Endothelial cell of umbilical vein (primary cell): ENCODE data around the gene BSG. TPM values are rescaled to one million over a fixed set of nuclear protein-coding genes. Genes with fewer than 3 reads are reported as not detected.

Source experiments
- BruUV-seq: library from RNA; stranded (reverse); fragments of 400-500 nt; replicated peaks from 2 replicates; lab custom pipeline; 2021; lab: Mats Ljungman, UMichigan
- CTCF ChIA-PET: fragments of 300-600, 350-600 bp; sonication (Branson Sonifier 250); formaldehyde crosslinking; loops from one replicate; lab custom pipeline; 2021; ENCODE audit warnings: antibody characterized with exemption, inconsistent platforms; lab: Charles Lee
- POLR2A ChIA-PET: fragments of 300-600, 350-600 bp; sonication (Branson Sonifier 250); formaldehyde crosslinking; loops from one replicate; lab custom pipeline; 2021; ENCODE audit warnings: antibody characterized with exemption, inconsistent platforms; lab: Charles Lee
- DNase-seq: peaks from one replicate; pipeline ENCODE4 v3.0.0-alpha.2; 2011; ENCODE audit warnings: low read depth, low spot score
- FAIRE-seq: peaks from 2 replicates; lab custom pipeline; 2011; peaks lifted over from hg19 to GRCh38; lab: Jason Lieb, UNC
- H2AFZ ChIP-seq: 2 replicates; pipeline ENCODE4 v1.6.0; 2012; ENCODE audit warnings: low read depth, low read length, control low read depth, inconsistent platforms
- H3K27ac ChIP-seq: 2 replicates; pipeline ENCODE4 v1.5.1; 2011; ENCODE audit warnings: low read depth, mild to moderate bottlenecking, control low read depth, low read length, moderate library complexity; ENCODE audit not compliant: insufficient read depth
- H3K27me3 ChIP-seq, 2 experiments: 2 replicates each; pipeline versions ENCODE4 v1.6.0 to v1.6.1; 2011; ENCODE audit warnings: low read length in 2 of 2, mixed read lengths in 1 of 2; ENCODE audit not compliant: control insufficient read depth in 2 of 2, insufficient read depth in 2 of 2
- H3K36me3 ChIP-seq, 2 experiments: 2 replicates in 1 of 2; 3 replicates in 1 of 2; pipeline ENCODE4 v1.5.1; 2011; ENCODE audit warnings: low read length in 2 of 2, mild to moderate bottlenecking in 1 of 2, moderate library complexity in 1 of 2; ENCODE audit not compliant: control insufficient read depth in 2 of 2, insufficient read depth in 2 of 2; ENCODE audit errors: extremely low read depth in 1 of 2
- H3K4me1 ChIP-seq: 3 replicates; pipeline ENCODE4 v1.5.1; 2011; ENCODE audit warnings: mild to moderate bottlenecking, low read length; ENCODE audit not compliant: control insufficient read depth, insufficient read depth; ENCODE audit errors: extremely low read depth
- H3K4me2 ChIP-seq: 2 replicates; pipeline ENCODE4 v1.6.1; 2011; ENCODE audit warnings: low read length, control low read depth, mixed read lengths; ENCODE audit not compliant: insufficient read depth
- H3K4me3 ChIP-seq, 3 experiments: fragments of 200-600 bp in 1 of 3; sonication (generic), shearing (Covaris generic) in 1 of 3; replicated peaks in 1 of 3; 2 replicates each; pipeline ENCODE4 v1.5.1; 2011 to 2016; ENCODE audit warnings: control low read depth in 3 of 3, low read length in 3 of 3, mild to moderate bottlenecking in 2 of 3, inconsistent platforms in 1 of 3, low read depth in 1 of 3, moderate library complexity in 1 of 3; ENCODE audit not compliant: insufficient read depth in 1 of 3
- H3K79me2 ChIP-seq: 2 replicates; pipeline ENCODE4 v1.6.0; 2012; ENCODE audit warnings: low read length, inconsistent platforms; ENCODE audit not compliant: control insufficient read depth, insufficient read depth
- H3K9ac ChIP-seq: replicated peaks from 2 replicates; pipeline ENCODE3; 2011; ENCODE audit warnings: low read length, control low read depth; ENCODE audit not compliant: insufficient read depth; ENCODE audit errors: extremely low read depth
- H3K9me1 ChIP-seq: replicated peaks from 3 replicates; pipeline ENCODE4 v1.6.0; 2011; ENCODE audit warnings: mild to moderate bottlenecking, low read length; ENCODE audit not compliant: control insufficient read depth, insufficient read depth; ENCODE audit errors: extremely low read depth
- H3K9me3 ChIP-seq: replicated peaks from 2 replicates; pipeline ENCODE4 v1.5.1; 2012; ENCODE audit warnings: low read length, inconsistent platforms; ENCODE audit not compliant: control insufficient read depth, insufficient read depth
- H4K20me1 ChIP-seq: replicated peaks from 2 replicates; pipeline ENCODE3; 2011; ENCODE audit warnings: mild to moderate bottlenecking, low read length; ENCODE audit not compliant: control insufficient read depth, insufficient read depth; ENCODE audit errors: extremely low read depth
- EZH2 ChIP-seq: IDR thresholded peaks from 2 replicates; pipeline ENCODE4 v1.6.1; 2012; ENCODE audit warnings: borderline replicate concordance, low read depth, mild to moderate bottlenecking, moderate library complexity, low read length, inconsistent platforms; ENCODE audit not compliant: severe bottlenecking
- FOS ChIP-seq: IDR thresholded peaks from 2 replicates; pipeline ENCODE4 v1.6.1; 2011; ENCODE audit warnings: mild to moderate bottlenecking, low read length, moderate library complexity, borderline replicate concordance; ENCODE audit not compliant: insufficient read depth
- GATA2 ChIP-seq: IDR thresholded peaks from 2 replicates; pipeline ENCODE4 v1.7.0; 2011; ENCODE audit warnings: low read depth, mild to moderate bottlenecking, moderate library complexity, mixed read lengths, low read length; ENCODE audit not compliant: insufficient read length, insufficient read depth
- JUN ChIP-seq: IDR thresholded peaks from 2 replicates; pipeline ENCODE4 v1.6.1; 2011; ENCODE audit warnings: borderline replicate concordance, low read depth; ENCODE audit not compliant: insufficient read length, insufficient read depth
- MYC ChIP-seq: IDR thresholded peaks from one replicate; pipeline ENCODE4 v1.6.1; 2011; ENCODE audit warnings: mild to moderate bottlenecking, low read depth, low read length
- POLR2A ChIP-seq: IDR thresholded peaks from 2 replicates; pipeline ENCODE4 v1.6.1; 2012; ENCODE audit warnings: low read depth, mild to moderate bottlenecking, control low read depth, low read length
- POLR2AphosphoS5 ChIP-seq: IDR thresholded peaks from 2 replicates; pipeline ENCODE4 v1.6.1; 2012; ENCODE audit warnings: low read depth, mild to moderate bottlenecking, control low read depth, low read length, moderate library complexity; ENCODE audit not compliant: insufficient read depth
- dilution Hi-C: fragments of 300-500 bp; cut with MboI; formaldehyde crosslinking; loops from one replicate; pipeline ENCODE4 v1.15.0; 2019; ENCODE audit warnings: low sequenced_read_pairs; ENCODE audit not compliant: extremely low pct_ligation_motif_present
- intact Hi-C: fragments of 100-400 bp; cut with micrococcal nuclease; formaldehyde crosslinking; loops from one replicate; pipeline ENCODE4 v1.10.0; 2022
- polyA plus RNA-seq, 4 experiments: library from polyadenylated mRNA; depleted of rRNA in 3 of 4; stranded (reverse) in 3 of 4; unstranded in 1 of 4; fragments of >200 nt; gene quantifications; 2 replicates each; pipeline versions ENCODE4 v1.2.1 to v1.2.3, GENCODE V29; 2011 to 2012; ENCODE audit warnings: missing spikeins in 1 of 4
- total RNA-seq: library from RNA; stranded (reverse); gene quantifications from 2 replicates; pipeline ENCODE4 v1.2.3, GENCODE V29; 2021
- TF ChIP-seq, protein P1 (sequence below): IDR thresholded peaks from 2 replicates; pipeline ENCODE4 v1.6.1; 2011; ENCODE audit not compliant: insufficient read depth, insufficient read length
- TF ChIP-seq, protein P2 (sequence below), 2 donors: IDR thresholded peaks; 1 replicate in 1 of 2; 2 replicates in 1 of 2; pipeline ENCODE4 v1.5.1; 2011; ENCODE audit warnings: low read length in 2 of 2, mild to moderate bottlenecking in 2 of 2, moderate library complexity in 2 of 2, control low read depth in 1 of 2, inconsistent platforms in 1 of 2, low read depth in 1 of 2; ENCODE audit not compliant: insufficient read depth in 1 of 2; ENCODE audit errors: extremely low read depth in 1 of 2

Gene BSG
- total and polyA plus RNA-seq, 2 donors (not counting 3 experiments of a cell fraction or from before 2014, with no cell fraction given), result 485 to 661 TPM

DNA sequence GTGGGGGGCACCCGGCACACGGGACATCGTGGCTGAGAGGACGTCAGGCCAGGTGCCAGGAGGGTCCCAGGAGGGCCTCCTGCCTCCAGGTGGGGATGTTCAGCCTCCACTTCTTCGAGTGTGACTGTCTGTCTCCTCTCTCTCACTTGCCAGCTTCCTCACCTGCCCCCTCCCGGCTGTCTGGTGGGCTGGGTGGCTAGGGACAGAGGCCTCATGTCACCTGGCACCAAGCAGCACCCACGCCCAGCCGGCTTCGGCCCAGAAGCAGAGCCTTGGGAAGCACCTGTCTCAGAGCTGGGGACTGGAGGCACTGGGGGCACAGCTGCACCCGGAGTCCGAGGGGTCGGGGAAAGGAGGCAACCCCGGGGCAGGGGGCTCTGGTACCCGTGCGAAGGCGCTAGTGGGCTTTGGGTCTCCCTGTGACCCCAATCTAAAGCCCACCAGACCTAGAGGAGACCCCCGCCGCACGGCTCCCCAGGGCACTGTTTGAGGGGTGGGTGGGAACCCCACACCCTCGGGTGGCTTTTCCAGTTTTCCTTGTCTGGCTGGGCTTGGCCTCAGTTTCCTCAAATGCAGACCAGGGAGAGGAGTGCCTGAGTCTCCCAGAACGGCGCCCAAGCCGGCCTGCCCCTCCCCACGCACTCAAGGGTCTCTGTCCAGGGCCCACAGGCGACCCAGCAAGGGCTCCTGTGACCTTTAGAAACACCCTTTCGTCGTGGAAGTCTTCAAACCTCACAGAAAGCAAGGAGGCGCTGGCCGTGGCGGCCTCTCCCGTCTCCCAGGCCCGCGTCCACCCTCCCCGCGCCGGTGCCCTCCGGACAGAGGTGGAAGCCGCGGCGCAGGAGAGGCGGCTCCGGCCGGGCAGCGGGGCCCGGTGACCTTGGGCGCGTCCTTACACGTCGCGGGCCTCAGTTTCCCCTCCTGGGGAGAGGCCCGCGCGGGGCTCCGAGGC, 16.6 kb downstream of the BSG start:
- H3K9me1 ChIP-seq, result no peaks in the 10 kb centered on the region
- TF ChIP-seq EZH2 (peak; percentile 45), MYC (no peak)
- no peak overlapping the region for H3K4me3 ChIP-seq
- ChIA-PET CTCF (interaction anchor here (0.8 to 1.0 kb wide), 2 partner anchors 13 to 145 kb away, joined by 3 to 4 read pairs; no protein-coding TSS in a partner anchor), POLR2A (no interaction called here)
- DNase-seq (no peak), FAIRE-seq (no peak)
- H3K9me3 ChIP-seq, result no peaks in the 10 kb centered on the region
- intact Hi-C loops (loop anchor here (2.0 kb wide), 2 partner anchors 16 to 44 kb away; partner anchors contain the start of genes BSG and POLRMT), dilution Hi-C loops (no loop called here)
- no peaks in the 10 kb centered on the region for H3K4me1 ChIP-seq
- H3K36me3 ChIP-seq, result no peaks in the 10 kb centered on the region
- no peak overlapping the region for H3K27ac ChIP-seq
- H3K9ac ChIP-seq, result no peak overlapping the region
- BruUV-seq, result no TSS peak
- H3K4me2 ChIP-seq, result no peak overlapping the region
- no peaks in the 10 kb centered on the region for H3K79me2 ChIP-seq
- no peaks in the 10 kb centered on the region for H4K20me1 ChIP-seq
- H3K27me3 ChIP-seq, result peaks cover 10 to 13% of the 10 kb centered on the region in 2 experiments
- H2AFZ ChIP-seq, result no peak overlapping the region

- H3K79me2 ChIP-seq, result no peaks in the 10 kb centered on the region
- ChIA-PET CTCF (no interaction called here), POLR2A (no interaction called here)
- no peak within 1 kb of the TSS for H3K27ac ChIP-seq
- no peak within 1 kb of the TSS for H3K4me2 ChIP-seq
- no peak within 1 kb of the TSS for H2AFZ ChIP-seq
- no peaks in the 10 kb centered on the region for H4K20me1 ChIP-seq
- no peaks in the 10 kb centered on the region for H3K9me1 ChIP-seq
- no peaks in the 10 kb centered on the region for H3K4me1 ChIP-seq
- intact Hi-C loops (loop anchor here (2.0 kb wide), 2 partner anchors 17 to 43 kb away; partner anchors contain the start of genes BSG and POLRMT), dilution Hi-C loops (no loop called here)
- FAIRE-seq (no peak), DNase-seq (no peak)
- no peaks in the 10 kb centered on the region for H3K9me3 ChIP-seq
- no peak for TF ChIP-seq FOS
- no peak for TF ChIP-seq GATA2
- no peak for TF ChIP-seq POLR2A
- TF ChIP-seq, protein P1, sequence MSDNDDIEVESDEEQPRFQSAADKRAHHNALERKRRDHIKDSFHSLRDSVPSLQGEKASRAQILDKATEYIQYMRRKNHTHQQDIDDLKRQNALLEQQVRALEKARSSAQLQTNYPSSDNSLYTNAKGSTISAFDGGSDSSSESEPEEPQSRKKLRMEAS, result no peak
- no peak for TF ChIP-seq JUN
- TF ChIP-seq MYC, result no peak
- TF ChIP-seq, protein P2, sequence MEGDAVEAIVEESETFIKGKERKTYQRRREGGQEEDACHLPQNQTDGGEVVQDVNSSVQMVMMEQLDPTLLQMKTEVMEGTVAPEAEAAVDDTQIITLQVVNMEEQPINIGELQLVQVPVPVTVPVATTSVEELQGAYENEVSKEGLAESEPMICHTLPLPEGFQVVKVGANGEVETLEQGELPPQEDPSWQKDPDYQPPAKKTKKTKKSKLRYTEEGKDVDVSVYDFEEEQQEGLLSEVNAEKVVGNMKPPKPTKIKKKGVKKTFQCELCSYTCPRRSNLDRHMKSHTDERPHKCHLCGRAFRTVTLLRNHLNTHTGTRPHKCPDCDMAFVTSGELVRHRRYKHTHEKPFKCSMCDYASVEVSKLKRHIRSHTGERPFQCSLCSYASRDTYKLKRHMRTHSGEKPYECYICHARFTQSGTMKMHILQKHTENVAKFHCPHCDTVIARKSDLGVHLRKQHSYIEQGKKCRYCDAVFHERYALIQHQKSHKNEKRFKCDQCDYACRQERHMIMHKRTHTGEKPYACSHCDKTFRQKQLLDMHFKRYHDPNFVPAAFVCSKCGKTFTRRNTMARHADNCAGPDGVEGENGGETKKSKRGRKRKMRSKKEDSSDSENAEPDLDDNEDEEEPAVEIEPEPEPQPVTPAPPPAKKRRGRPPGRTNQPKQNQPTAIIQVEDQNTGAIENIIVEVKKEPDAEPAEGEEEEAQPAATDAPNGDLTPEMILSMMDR (IDR thresholded peaks at IDR 0.05; ENCODE audit: extremely low read depth in 1 of 2, insufficient read depth in 1 of 2, low read depth in 1 of 2, low read length in 2 of 2), result no peak
- no peak for TF ChIP-seq EZH2
- TF ChIP-seq POLR2AphosphoS5, result no peak
- H3K9ac ChIP-seq, result no peak within 1 kb of the TSS
- BruUV-seq, result no TSS peak
- H3K36me3 ChIP-seq, result no peaks in the 10 kb centered on the region
- H3K4me3 ChIP-seq, result no peak within 1 kb of the TSS
- peaks cover 10 to 13% of the 10 kb centered on the region in 2 experiments for H3K27me3 ChIP-seq
Observed at GRCh38 chr19:589693-590395, 17.4 kb downstream of the BSG start, which contains the start of gene HCN2. Gene HCN2, plus strand, starts transcription at chr19:589881. Its CDS starts 65 bp downstream, at chr19:589946.
